ENCODE results near the gene ANKS1B.

The ANKS1B gene

GRCh38 chr12:99122959-99123358 lies 861.8 kb downstream of the ANKS1B start:
- no peak for DNase-seq (ENCODE audit: low spot score)

- no peak for DNase-seq (ENCODE audit: low spot score)
Observed at GRCh38 chr12:99122496-99122895, 862.2 kb downstream of the ANKS1B start.

- DNase-seq (ENCODE audit: low spot score), result no peak
Observed at GRCh38 chr12:99121546-99121945, 863.2 kb downstream of the ANKS1B start.

GRCh38 chr12:99119943-99120342 lies 864.8 kb downstream of the ANKS1B start:
- DNase-seq (ENCODE audit: low spot score), result no peak

GRCh38 chr12:99119449-99119848 lies 865.3 kb downstream of the ANKS1B start:
- DNase-seq (ENCODE audit: low spot score), result no peak

GRCh38 chr12:99111600-99111999 lies 873.1 kb downstream of the ANKS1B start:
- DNase-seq (ENCODE audit: low spot score), result no peak

- no peak for DNase-seq (ENCODE audit: low spot score)
Observed at GRCh38 chr12:99110868-99111267, 873.9 kb downstream of the ANKS1B start.

- DNase-seq (ENCODE audit: low spot score), result no peak
Observed at GRCh38 chr12:99110212-99110611, 874.5 kb downstream of the ANKS1B start.

GRCh38 chr12:99108924-99109323 lies 875.8 kb downstream of the ANKS1B start:
- no peak for DNase-seq (ENCODE audit: low spot score)

- no peak for DNase-seq (ENCODE audit: low spot score)
Observed at GRCh38 chr12:99099786-99100185, 885.0 kb downstream of the ANKS1B start.

- DNase-seq (ENCODE audit: low spot score), result no peak
Observed at GRCh38 chr12:99097171-99097570, 887.6 kb downstream of the ANKS1B start.

- DNase-seq (ENCODE audit: low spot score), result no peak
Observed at GRCh38 chr12:99093166-99093565, 891.6 kb downstream of the ANKS1B start.

GRCh38 chr12:99092100-99092851 lies 892.5 kb downstream of the ANKS1B start:
- DNase-seq (ENCODE audit: low spot score), result no peak

GRCh38 chr12:99087278-99087677 lies 897.5 kb downstream of the ANKS1B start:
- DNase-seq (ENCODE audit: low spot score), result no peak

GRCh38 chr12:99079811-99080210 lies 904.9 kb downstream of the ANKS1B start:
- DNase-seq (ENCODE audit: low spot score), result no peak

GRCh38 chr12:99068993-99069747 lies 915.6 kb downstream of the ANKS1B start:
- DNase-seq (ENCODE audit: low spot score), result no peak

GRCh38 chr12:99067171-99067785 lies 917.5 kb downstream of the ANKS1B start:
- DNase-seq (ENCODE audit: low spot score), result no peak

GRCh38 chr12:99066726-99067125 lies 918.0 kb downstream of the ANKS1B start:
- no peak for DNase-seq (ENCODE audit: low spot score)

- no peak for DNase-seq (ENCODE audit: low spot score)
Observed at GRCh38 chr12:99063182-99063581, 921.6 kb downstream of the ANKS1B start.

GRCh38 chr12:99059824-99060511 lies 924.8 kb downstream of the ANKS1B start:
- DNase-seq (ENCODE audit: low spot score), result no peak

- DNase-seq (ENCODE audit: low spot score), result no peak
Observed at GRCh38 chr12:99057670-99058069, 927.1 kb downstream of the ANKS1B start.

GRCh38 chr12:99056186-99056585 lies 928.5 kb downstream of the ANKS1B start:
- DNase-seq (ENCODE audit: low spot score), result no peak
